M059J (cell line): Measurements from ENCODE around the gene AKAP12. TPM values are rescaled to one million over a fixed set of nuclear protein-coding genes. Genes with fewer than 3 reads are reported as not detected.

Experiments used
- DNase-seq: peaks from one replicate; pipeline ENCODE4 v3.0.0-alpha.2; 2012; ENCODE audit warnings: low read depth
- total RNA-seq: library from RNA; depleted of rRNA; stranded (reverse); fragments of >200 nt; shearing (Covaris generic); gene quantifications from 2 replicates; pipeline ENCODE4 v1.2.3, GENCODE V29; 2014

AKAP12 gene
- total RNA-seq, 1 experiment from 2014 or later, result 43.1 TPM

DNA sequence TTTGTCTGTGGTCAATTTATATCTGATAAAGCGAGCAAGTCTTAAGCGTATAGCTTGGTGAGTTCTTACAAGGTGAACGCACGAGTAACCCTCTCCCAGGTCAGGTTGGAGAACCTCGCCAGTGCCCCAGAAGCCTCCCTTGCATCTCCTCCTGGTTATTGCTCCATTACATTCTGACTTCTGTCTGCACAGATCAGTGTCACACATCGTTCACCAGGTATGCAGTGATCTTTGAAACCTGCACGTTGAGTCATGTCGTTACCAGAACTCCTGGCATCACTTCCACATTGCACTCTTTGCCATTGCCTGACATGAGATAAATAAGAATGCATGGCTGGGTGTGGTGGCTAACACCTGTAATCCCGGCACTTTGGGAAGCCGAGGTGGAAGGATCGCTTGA, 44.2 kb downstream of the AKAP12 start:
- peak; percentile 21 for DNase-seq

DNA sequence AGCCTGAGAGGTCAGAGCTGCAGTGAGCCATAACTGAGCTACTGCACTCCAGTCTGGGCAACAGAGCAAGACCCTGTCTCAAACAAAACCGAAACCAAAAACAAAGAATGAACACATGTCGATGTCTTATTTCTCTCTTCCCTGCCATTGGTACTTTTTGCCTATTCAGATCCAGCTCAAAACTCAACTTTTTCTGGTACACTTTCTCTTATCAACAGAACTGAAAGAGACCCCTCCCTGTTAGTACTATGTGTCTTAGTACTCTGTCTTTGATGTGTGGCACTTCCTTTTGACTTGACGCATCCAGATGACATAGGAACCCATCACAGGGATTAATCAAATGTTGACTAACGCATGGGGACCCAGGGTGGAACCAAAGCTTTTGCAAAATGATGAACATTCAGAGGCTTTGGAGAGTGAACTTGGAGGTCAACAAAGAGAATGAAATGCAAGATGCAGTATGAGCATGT, 44.8 kb downstream of the AKAP12 start:
- no peak for DNase-seq

DNA sequence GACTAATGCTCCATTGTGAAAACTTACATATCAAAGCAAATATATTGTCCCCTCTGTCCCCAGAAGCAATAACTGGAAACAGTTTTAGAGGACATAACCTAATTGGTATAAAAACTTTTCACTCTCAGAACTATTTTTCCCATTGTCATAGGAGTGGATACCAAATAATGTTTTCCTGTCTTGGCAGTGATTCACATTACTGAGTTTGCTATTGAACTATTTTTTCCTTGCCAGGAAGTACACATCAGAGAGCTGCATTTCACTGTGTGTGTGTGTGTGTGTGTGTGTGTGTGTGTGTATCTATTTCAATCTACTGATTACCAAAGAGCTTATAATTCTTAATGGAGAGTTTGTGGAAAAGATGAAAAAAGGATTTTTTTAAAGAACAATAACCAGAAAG, 45.4 kb downstream of the AKAP12 start:
- peak; percentile 65 for DNase-seq

DNA sequence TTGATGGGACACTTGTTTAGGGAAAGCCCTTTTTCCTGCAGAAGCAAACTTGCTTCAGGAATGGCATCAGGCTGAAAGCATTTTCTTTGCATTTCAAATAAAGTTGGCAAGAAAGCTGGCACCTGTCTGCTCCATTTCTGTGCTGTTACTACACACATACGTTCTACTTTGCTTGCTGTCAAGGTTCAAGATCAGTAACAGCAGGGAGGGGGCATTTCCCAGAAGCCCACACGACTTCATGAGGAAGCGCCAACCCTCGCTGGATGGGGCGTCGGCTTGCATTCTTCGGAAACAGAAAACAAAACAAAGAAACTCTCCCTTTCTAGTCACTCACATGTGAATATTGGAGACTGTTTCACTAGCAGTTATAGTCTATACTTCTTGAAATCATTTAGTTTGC, 46.4 kb downstream of the AKAP12 start:
- DNase-seq, result no peak

DNA sequence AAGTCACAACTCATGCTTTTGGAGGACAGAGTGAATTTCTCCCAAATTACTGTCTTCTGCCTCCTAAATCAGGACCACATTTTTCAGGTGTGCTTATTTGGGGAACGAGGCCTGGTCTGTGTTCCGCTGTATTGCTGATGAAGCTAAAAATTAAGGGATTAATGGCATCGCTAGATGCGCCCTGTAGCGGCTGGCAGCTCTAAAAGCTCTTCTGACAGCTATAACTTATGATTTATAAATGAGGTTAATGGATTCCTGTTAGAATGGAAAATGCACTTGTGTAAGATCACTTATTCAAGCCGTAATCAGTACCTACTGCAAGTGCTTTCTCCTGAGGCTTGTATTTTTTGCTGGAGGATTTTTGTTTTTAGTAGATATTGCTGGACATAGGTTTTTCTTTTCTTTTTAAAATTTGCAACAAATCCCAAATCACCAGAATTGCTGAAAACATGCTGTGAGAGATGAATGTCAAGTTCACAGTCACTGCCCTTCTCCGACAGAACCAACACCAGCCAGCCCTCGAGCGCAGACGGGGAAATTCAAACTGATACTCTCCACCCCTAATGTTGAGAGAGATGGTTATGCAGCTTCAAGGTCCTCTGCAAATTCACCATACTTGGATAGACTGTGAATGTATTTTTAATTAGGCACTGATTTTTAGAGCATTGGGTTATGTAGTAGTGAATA, 49.1 kb downstream of the AKAP12 start:
- DNase-seq, result no peak

DNA sequence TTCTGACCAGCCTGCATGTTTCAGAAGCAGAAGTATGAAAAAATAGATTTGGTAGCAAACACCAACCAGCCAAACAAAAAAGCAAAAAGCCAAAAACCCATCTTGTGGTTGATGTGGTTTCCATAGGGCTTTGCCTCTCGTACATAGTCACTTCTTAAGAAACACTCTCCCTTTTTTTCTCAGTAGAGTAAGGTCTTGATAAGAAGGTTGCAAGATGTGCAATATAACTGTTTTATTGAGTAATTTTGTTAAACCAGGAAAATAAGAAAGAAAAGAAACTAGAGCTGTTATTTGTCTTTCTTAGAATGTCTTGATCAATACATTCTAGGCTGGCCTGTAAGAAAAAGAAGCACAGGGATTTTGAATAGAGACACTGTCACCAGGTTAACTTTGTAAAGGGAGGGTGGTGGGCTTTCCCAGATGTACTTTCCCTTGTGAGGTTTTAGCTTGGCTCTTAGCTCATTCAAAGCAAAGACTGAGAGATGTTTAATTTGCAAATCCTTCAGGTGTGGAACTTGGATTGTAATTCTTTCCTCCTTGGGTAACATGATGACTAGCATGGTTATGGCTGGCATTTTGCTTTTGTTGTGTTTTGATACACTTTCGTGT, 49.7 kb downstream of the AKAP12 start:
- no peak for DNase-seq

DNA sequence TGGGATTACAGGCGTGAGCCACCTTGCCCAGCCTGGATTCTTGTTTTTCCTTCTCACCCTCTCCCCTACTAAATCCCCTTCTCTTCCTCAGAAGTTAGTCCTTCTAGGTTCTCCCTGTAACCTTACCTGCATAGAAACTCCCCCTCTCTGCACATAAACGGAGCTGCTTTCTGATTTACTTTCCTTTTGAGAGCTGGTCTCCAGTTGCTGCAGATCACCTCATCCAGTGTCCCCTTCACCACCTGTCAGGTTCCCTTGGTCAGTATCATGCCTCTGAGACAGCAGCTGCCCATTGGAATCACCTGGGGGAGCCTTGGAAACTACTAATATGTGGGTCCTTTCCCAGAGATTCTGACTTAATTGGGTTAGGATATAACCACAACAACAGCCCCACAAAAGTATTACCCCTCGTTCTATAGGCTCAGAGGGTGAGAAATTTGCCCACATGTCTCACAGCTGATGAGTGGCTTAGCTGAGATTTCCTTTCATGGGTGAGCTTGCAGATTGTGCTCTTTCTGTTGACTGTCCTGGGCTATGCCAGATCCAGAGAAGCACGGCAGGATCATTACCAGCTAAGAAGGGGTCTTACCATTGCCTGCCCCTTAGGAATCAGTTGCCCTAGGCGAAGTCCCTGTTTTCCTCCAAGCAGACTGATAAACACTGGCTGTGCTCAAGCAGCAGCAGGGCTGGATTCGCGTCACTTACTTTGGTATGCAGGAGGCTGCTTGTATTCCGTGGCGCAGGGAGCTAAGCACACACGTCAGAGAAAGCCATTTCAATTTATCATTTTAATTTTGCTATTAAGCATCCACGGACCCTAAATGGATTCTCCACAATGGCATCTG, 51.3 kb downstream of the AKAP12 start:
- no peak for DNase-seq

DNA sequence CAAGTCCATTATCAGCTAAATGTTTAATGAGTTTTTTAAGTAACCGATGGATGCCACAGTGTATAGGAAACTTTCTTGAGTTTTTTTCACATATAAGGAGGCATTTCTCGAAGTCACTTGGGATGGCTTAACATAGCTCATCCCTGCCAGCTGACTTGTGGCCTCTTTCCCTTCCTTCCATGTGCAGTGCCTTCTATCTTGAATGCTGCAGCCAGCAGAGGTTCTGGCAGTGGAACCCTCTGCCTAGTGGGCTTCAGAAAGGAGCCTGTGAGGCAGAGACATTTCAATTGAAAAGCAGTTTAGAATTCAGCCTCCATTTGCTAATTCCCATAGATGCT, 51.9 kb downstream of the AKAP12 start:
- no peak for DNase-seq

DNA sequence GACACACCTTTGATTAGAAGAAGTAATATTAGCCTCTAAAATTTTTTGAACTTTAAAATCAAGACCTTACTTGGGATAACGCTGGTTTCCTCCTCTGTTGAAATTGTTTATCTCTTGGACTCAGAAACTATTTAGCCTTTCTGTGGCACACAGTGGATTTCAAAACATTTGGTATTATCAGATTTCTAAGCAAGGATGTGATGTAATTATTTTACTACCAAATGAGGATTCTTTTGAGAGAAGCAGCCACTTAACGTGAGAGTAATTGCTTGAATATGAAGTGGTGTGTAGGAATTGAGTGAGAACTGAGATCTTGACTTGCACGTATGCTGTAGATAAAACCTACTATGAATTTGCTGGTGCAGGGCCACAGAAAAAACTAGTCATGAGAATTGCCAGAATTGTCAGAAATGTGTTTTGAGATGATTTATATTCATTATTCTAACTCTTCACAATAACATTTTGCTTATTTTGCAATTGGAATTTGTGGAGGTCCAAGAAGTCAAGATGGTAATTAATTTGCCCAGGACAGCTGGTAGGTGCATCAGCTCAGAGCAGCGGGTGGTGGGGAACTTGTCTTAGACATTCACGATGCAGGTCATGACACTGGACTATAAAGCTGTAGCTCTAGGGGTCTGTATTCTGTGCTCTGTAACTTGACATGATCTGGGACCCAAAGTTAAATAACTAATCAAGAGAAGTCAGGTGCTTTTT, 53.4 kb downstream of the AKAP12 start:
- DNase-seq, result peak; percentile 12

DNA sequence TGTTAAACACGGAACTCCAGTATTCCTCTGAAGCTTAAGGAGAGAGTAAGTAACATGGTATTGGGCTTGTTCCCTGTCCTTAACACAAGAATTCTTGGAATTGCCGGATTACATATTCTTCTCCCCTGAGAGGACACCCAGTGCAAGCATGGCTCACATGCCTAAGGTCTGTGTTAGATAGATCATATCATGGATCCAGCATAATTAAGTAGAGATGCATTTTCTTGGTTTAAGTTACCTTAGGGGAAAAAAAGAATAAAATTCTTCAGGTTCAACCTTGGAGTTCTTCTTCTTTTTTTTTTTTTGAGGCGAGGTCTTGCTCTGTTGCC, 53.9 kb downstream of the AKAP12 start:
- DNase-seq, result no peak

DNA sequence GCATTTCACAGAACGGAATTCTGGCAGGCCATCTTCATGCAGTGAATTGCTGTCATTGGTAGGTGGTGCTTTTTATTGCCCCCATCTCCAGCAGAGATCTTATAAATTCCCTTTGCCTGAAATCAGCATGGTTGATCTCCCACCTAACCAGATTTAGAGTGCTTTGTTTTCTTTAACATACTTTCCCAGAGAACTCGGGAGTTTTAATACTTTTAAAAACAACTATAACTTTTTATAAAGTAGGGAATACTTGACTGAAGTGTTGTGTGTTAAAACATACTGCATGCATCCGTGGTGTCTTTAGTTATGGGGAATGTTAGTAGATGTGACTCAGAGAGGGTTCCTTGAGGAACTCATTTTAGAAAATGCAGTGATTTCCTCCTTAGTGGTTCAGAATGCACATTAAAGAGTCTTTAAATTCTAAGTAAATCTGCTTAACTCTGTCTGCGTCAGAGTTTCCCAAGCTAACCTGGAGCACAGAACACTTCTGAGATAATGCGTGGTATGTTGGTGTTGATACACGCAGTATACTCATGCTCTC, 54.9 kb downstream of the AKAP12 start:
- no peak for DNase-seq

DNA sequence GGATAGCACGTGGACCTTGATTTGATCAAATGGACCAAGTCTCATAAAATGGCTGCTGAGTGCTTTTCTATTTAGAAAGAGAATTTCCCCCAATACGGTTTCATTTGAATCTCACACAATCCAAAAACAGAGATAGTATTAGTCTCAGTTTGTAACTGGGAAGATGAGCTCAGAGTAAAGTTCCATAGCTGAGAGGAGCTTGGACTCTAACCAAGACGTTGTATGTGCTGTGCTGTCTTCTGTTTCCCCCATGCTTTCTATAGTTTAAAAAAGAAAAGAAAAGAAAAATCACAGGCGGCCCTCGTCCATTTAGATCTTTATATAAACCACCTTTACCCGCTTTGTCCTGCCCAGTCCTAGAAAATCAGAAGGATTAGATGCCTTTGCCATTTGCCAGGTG, 58.1 kb downstream of the AKAP12 start:
- no peak for DNase-seq

DNA sequence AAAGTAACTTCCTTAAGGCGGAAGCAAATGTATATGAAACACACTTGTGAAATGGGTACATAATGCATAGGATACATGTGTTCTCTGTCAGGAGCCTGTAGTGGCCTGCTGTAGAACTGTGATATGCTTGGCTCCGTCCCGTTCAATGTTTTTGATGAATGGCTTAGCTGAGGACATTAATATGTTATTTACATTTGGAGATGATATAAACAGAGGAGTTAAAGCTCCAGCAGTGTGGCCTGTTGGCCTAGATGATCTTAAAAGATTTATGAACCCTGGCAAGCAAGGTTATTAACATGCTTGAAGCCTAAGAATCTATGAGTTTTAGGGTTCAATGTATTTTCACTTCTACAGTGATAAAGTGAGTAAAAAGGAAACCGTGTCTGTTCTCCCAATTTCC, 59.2 kb downstream of the AKAP12 start:
- no peak for DNase-seq

DNA sequence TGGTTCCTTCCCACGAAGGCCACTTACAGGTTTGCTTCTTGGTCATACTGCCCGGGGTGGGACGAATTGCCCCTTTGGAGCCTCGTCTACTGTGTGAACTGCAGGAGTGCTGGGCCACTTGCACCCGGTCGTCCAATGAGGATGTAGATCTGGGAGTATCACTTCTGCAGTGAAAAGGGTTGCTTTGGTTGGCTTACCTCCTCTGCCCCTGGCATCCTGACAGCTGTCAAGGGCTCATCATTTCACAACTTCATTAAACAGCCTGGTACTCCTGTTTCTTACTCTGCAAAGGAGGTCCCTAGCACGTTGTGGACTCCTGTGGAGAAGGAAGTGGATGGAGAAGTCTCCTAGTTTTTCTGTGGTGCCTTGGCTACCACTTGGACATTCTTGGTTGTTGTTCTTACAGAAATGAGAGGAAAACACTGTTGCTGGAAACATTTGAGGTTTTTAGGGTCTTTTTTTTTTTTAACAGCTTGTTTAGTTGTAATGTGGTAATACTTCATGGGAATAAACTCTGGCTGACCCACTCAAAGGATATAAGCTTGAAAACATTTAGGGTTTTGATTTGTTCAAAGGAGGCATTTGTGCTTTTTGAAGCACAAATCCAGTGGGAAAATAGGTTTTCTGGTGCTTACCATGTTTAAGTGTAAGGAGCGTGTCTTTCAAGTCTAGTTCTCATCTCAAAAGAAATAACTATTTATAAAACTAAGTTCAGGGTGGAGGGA, 60.7 kb downstream of the AKAP12 start:
- DNase-seq, result no peak

DNA sequence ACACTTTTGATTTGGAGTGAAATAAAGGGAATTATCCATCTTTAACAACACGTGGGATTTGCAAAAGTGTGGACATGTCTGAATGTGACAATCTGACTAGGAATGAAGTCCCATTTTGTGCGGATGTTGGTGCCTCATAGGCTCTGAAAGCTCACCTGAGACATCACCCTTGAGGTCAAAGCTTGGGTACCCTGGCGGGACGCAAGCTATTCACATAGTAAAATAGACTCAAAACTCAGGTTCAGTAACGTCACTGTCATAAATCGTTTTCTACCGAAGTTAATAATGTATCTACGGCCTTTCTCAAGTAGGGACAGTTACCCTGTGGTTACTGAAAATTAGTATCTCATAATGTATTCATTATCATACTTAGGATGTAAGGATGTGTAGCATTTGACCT, 61.8 kb downstream of the AKAP12 start:
- DNase-seq, result no peak

DNA sequence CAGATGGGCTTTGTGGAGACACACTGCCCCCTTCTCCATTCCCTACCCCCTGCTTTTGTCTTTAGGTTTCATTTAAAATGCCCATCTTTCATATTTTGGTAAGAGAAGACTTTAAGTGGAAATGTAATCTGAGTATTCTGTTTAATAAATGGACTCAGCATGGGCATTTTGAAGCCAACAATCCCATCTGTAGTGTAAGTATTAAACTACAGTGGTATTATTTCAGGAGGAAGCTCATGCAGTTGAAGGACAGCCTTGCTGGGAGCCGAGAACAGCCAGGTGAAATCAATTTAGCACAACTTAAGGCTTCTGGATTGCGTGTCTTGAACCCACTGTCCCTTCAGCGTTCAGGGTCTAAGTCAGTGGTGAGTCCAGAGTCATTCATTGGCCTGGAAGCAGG, 63.5 kb downstream of the AKAP12 start:
- no peak for DNase-seq

DNA sequence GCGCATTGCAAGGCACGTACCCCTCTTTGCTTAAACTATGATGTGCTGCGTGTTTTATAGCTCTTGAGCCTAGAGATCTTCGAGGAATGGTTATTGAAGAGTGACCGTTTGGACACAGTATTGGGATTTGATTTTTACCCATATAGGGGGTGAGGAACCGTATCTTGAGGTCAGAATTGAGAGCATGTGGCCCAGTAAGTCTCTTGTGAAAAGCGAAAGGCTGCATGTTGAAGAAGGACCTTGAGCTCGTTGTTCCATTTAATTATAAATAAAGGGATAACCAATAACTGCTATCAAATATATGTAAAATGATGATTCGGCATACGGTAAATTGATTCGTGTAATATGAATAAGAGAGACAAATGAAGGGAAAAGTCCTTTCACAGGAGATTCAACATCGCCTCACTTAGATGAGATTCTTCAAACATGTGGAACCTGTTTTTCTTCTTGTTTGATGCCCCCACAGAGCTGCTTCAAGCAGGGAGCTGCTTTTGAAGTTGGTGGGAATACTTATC, 66.6 kb downstream of the AKAP12 start:
- no peak for DNase-seq

DNA sequence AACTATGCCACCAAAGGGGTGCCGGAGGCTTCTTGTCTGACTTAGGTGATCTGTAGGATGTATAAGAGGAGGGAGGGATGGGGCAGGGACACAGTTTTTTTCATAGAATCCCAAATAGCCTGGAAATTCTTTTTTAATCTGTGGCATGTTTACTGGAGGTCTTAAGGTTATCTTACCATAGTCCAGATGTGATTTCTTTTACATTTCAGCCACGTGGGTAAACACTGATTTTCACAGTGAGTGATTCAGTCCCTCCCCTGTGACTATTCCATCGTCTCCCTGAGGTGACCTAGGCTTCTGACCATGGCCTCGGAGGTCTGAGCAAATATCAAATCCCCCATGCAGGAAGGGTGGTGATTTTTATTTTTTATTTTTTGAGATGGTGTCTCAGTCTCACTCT, 67.7 kb downstream of the AKAP12 start:
- DNase-seq, result no peak

DNA sequence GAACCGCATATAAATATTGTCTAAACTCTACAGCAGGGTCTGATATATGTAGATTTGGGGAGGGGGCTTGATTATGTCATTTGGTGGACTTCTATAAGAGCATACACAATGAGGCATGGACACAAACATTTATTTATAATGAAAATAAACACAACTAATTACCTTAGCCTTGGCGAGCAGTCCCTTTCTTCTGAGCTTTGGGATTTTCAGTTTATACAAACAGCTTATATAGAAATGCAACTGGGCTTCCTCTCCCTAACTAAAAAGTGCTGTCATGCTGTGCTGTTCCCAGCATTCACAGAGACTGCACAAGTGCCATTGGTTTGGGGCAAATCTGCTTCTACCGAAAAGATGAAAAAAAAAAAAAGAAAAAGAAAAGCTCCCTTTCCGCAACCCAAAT, 69.9 kb downstream of the AKAP12 start:
- no peak for DNase-seq

DNA sequence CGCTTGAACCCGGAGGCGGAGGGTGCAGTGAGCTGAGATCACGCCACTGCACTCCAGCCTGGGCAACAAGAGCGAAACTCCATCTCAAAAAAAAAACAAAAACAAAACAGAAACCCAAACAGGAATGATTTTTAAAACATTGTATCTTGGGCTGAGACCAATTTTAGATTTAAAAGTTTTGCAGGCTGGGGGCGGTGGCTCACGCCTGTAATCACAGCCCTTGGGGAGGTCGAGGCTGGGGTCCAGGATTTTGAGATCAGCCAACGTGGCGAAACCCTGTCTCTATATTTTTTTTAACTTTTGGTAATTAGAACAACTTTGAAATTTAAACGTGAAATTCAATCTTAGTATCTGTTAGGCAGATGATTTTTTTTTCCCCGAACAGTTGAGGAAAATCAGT, 70.5 kb downstream of the AKAP12 start:
- no peak for DNase-seq
